Spleen (tissue), 11 donors: ENCODE data around the gene PNPLA3. TPM values are rescaled to one million over a fixed set of nuclear protein-coding genes. Genes with fewer than 3 reads are reported as not detected.

ENCODE experiments used
- DNase-seq: peaks from one replicate; pipeline ENCODE4 v3.0.0-alpha.2; 2020
- H3K27ac ChIP-seq, 8 donors: fragments of 200-600 bp; sonication (generic) in 7 of 8; 1 replicate in 4 of 8; 2 replicates in 4 of 8; pipeline versions ENCODE4 v1.5.0 to v1.8.0; 2016 to 2021; ENCODE audit warnings: inconsistent platforms in 4 of 8, mild to moderate bottlenecking in 4 of 8, moderate library complexity in 1 of 8
- H3K27me3 ChIP-seq, 7 donors: fragments of 200-600 bp; sonication (generic) in 6 of 7; replicated peaks in 1 of 7; 1 replicate in 4 of 7; 2 replicates in 3 of 7; pipeline versions ENCODE4 v1.5.0 to v1.8.0; 2016 to 2021; ENCODE audit warnings: inconsistent platforms in 3 of 7, mild to moderate bottlenecking in 1 of 7
- H3K36me3 ChIP-seq, 6 donors: fragments of 200-600 bp; sonication (generic) in 5 of 6; 1 replicate in 4 of 6; 2 replicates in 2 of 6; pipeline versions ENCODE4 v1.5.0 to v1.8.0; 2016 to 2021; ENCODE audit warnings: inconsistent platforms in 2 of 6
- H3K4me1 ChIP-seq, 6 donors: fragments of 200-600 bp; sonication (generic) in 5 of 6; 1 replicate in 3 of 6; 2 replicates in 3 of 6; pipeline versions ENCODE4 v1.5.0 to v1.8.0; 2016 to 2021; ENCODE audit warnings: inconsistent platforms in 3 of 6
- H3K4me3 ChIP-seq, 8 donors: fragments of 200-600 bp; sonication (generic) in 7 of 8; 1 replicate in 4 of 8; 2 replicates in 4 of 8; pipeline versions ENCODE4 v1.5.0 to v1.8.0; 2016 to 2021; ENCODE audit warnings: inconsistent platforms in 4 of 8, mild to moderate bottlenecking in 4 of 8, moderate library complexity in 2 of 8
- H3K9me3 ChIP-seq, 8 donors: fragments of 200-600 bp; sonication (generic) in 7 of 8; 1 replicate in 4 of 8; 2 replicates in 4 of 8; pipeline versions ENCODE4 v1.5.0 to v1.8.0; 2016 to 2021; ENCODE audit warnings: inconsistent platforms in 4 of 8
- POLR2A ChIP-seq, 3 donors: fragments of 450-650 bp; IDR thresholded peaks; one replicate each; pipeline ENCODE4 v1.5.1; 2017; ENCODE audit warnings: antibody characterized with exemption in 3 of 3, mild to moderate bottlenecking in 1 of 3
- POLR2AphosphoS5 ChIP-seq, 3 donors: sonication (generic); formaldehyde crosslinking; IDR thresholded peaks; one replicate each; pipeline ENCODE4 v1.5.1; 2017; ENCODE audit warnings: antibody characterized with exemption in 3 of 3
- WGBS, 5 donors: extraction: QIAGEN DNeasy Blood & Tissue Kit in 3 of 5; methylation state at CpG; one replicate each; pipeline versions ENCODE4 v1.1.5 to v1.1.7; 2013 to 2018; 5-methylcytosine and 5-hydroxymethylcytosine counted together
- intact Hi-C: fragments of 100-400 bp; cut with DNase I; formaldehyde crosslinking; loops from one replicate; pipeline ENCODE4 v1.15.0; 2023; ENCODE audit warnings: low total_unique reads
- polyA plus RNA-seq, 3 donors: library from polyadenylated mRNA; stranded (reverse); fragments of 200-250 nt; gene quantifications; one replicate each; pipeline ENCODE4 v1.2.1, GENCODE V29; 2013
- total RNA-seq, 7 donors: library from RNA; depleted of rRNA in 3 of 7; stranded (reverse); fragments of >200 nt in 3 of 7; fragmentation: NEBNext Ultra II Directional in 4 of 7; extraction: Animal tissue kit (Norgen Biotek cat#: 25700) in 4 of 7; gene quantifications; one replicate each; pipeline versions ENCODE4 v1.1.0 to v1.2.1, GENCODE V29; 2016 to 2021
- TF ChIP-seq, protein P1 (sequence below), 11 experiments: fragments of 200-600 bp in 7 of 11; fragments of 450-650 bp in 4 of 11; sonication (generic) in 4 of 11; IDR thresholded peaks in 8 of 11; conservative IDR thresholded peaks in 3 of 11; 1 replicate in 7 of 11; 2 replicates in 4 of 11; pipeline versions ENCODE4 v1.4.0 to v1.8.0; 2016 to 2021; ENCODE audit warnings: antibody characterized with exemption in 11 of 11, inconsistent platforms in 4 of 11, mild to moderate bottlenecking in 1 of 11
- donor health status: healthy with polysubstance abuse.
- donor health status: DM: no; HTN: no; CAD: no; lungs with moderate emphysema.
- donor health status: DM: no; HTN: no; CAD: no.
- donor health status: Bipolar disorder and iron deficiency.
- donor health status: healthy.
- donor health status: DM: no; HTN: no; CAD: no.
- donor health status: DM: yes; HTN: yes; CAD: no.

The PNPLA3 gene
- total and polyA plus RNA-seq, 10 donors = 0.21 to 2.7 (median 1.2) TPM; not detected in 2

GRCh38 chr22:43972931-43973462 is 49.4 kb downstream of the PNPLA3 start:
- Histone ChIP-seq H3K36me3 (peaks cover 14 to 100% (median 93%) of the 10 kb centered on the region in 6 donors), H3K4me1 (no peaks in the 10 kb centered on the region), H3K4me3 (no peak overlapping the region), H3K27ac (no peak overlapping the region), H3K9me3 (no peaks in the 10 kb centered on the region), H3K27me3 (no peaks in the 10 kb centered on the region)
- TF ChIP-seq, protein P1, sequence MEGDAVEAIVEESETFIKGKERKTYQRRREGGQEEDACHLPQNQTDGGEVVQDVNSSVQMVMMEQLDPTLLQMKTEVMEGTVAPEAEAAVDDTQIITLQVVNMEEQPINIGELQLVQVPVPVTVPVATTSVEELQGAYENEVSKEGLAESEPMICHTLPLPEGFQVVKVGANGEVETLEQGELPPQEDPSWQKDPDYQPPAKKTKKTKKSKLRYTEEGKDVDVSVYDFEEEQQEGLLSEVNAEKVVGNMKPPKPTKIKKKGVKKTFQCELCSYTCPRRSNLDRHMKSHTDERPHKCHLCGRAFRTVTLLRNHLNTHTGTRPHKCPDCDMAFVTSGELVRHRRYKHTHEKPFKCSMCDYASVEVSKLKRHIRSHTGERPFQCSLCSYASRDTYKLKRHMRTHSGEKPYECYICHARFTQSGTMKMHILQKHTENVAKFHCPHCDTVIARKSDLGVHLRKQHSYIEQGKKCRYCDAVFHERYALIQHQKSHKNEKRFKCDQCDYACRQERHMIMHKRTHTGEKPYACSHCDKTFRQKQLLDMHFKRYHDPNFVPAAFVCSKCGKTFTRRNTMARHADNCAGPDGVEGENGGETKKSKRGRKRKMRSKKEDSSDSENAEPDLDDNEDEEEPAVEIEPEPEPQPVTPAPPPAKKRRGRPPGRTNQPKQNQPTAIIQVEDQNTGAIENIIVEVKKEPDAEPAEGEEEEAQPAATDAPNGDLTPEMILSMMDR (IDR thresholded peaks at IDR 0.05 in 8 of 11, conservative IDR thresholded peaks at IDR 0.05 in 3 of 11) = no peak
- no peak for TF ChIP-seq POLR2AphosphoS5 (IDR thresholded peaks at IDR 0.05)
- TF ChIP-seq POLR2A (IDR thresholded peaks at IDR 0.05) = no peak
- intact Hi-C loops = no loop called here
- DNase-seq = no peak
- 92 to 97% (median 95%) methylated on average over 10 of the region's 10 CpGs for WGBS, 5 donors

DNA sequence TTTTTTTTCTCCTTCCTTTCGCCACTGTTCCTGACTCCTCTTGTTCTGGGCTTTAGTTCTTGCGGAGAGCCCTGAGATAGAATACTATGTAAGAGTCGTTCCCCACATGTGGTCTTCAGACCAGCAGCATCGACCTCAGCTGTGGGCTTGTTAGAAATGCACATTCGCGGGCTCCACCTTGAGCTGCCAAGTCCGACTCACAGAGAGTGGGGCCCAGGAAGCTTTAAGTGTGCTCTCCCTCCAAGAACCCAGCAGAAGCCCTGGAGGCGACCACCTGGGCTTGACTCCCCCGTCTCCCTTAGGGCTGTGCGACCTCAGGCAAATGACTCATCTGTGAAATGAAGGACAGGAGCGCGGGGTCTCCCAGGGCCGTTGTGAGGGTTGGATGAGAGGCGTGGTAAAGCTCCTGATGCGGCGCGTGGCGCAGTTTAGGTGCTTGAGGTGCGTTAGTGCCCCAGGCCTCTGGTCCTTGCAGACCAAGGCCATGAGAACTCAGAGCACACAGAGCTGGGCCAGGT is 50.5 kb downstream of the PNPLA3 start:
- no peaks in the 10 kb centered on the region for H3K4me1 ChIP-seq
- H3K9me3 ChIP-seq = no peaks in the 10 kb centered on the region
- no peak overlapping the region for H3K27ac ChIP-seq
- intact Hi-C loops = no loop called here
- peaks cover 14 to 100% (median 92%) of the 10 kb centered on the region in 6 donors for H3K36me3 ChIP-seq
- H3K27me3 ChIP-seq = no peaks in the 10 kb centered on the region
- WGBS, 5 donors = 90 to 96% (median 94%) methylated on average over 17 to 19 of the region's 19 CpGs
- peak; percentile 35 for DNase-seq
- H3K4me3 ChIP-seq = no peak overlapping the region
- TF ChIP-seq POLR2A (IDR thresholded peaks at IDR 0.05) = no peak
- TF ChIP-seq, protein P1 (IDR thresholded peaks at IDR 0.05 in 8 of 11, conservative IDR thresholded peaks at IDR 0.05 in 3 of 11) = no peak
- no peak for TF ChIP-seq POLR2AphosphoS5 (IDR thresholded peaks at IDR 0.05)

DNA sequence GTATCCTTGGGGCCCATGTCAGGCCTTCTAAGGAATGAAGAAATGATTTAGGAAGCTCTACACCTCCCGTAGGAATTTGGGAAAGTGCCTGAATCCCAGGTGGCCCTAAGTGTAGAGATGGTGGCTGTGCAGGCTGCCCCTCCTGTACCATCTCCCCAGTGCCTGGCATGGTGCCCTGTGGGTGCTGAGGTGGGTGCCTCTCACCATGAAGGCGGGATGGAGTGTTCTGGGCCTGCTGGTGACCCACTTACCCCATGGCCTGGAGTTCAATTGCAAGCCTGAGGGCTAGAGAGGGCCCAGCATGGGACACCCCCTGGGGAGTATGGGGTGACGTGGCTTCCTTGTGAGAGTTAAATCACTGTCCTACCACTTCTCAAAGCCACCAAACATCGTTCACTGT is 51.4 kb downstream of the PNPLA3 start:
- peak; percentile 40 for DNase-seq
- Histone ChIP-seq H3K4me1 (no peaks in the 10 kb centered on the region), H3K27ac (no peak overlapping the region), H3K36me3 (peaks cover 14 to 100% (median 93%) of the 10 kb centered on the region in 6 donors), H3K27me3 (no peaks in the 10 kb centered on the region), H3K9me3 (no peaks in the 10 kb centered on the region), H3K4me3 (no peak overlapping the region)
- TF ChIP-seq POLR2AphosphoS5 (IDR thresholded peaks at IDR 0.05) (no peak), POLR2A (IDR thresholded peaks at IDR 0.05) (no peak)
- TF ChIP-seq, protein P1 (IDR thresholded peaks at IDR 0.05 in 8 of 11, conservative IDR thresholded peaks at IDR 0.05 in 3 of 11) = no peak
- 60 to 91% (median 70%) methylated on average over 3 to 4 of the region's 4 CpGs for WGBS, 5 donors
- intact Hi-C loops = no loop called here

GRCh38 chr22:43976861-43977795 is 53.5 kb downstream of the PNPLA3 start:
- Histone ChIP-seq H3K27ac (no peak overlapping the region), H3K4me1 (no peaks in the 10 kb centered on the region), H3K4me3 (no peak overlapping the region), H3K36me3 (peaks cover 14 to 100% (median 95%) of the 10 kb centered on the region in 6 donors), H3K9me3 (no peaks in the 10 kb centered on the region), H3K27me3 (no peaks in the 10 kb centered on the region)
- DNase-seq = peak; percentile 42
- TF ChIP-seq POLR2AphosphoS5 (IDR thresholded peaks at IDR 0.05) = no peak
- TF ChIP-seq, protein P1 (IDR thresholded peaks at IDR 0.05 in 8 of 11, conservative IDR thresholded peaks at IDR 0.05 in 3 of 11) = no peak
- no peak for TF ChIP-seq POLR2A (IDR thresholded peaks at IDR 0.05)
- WGBS, 5 donors = 90 to 93% (median 90%) methylated on average over 19 of the region's 19 CpGs
- intact Hi-C loops = no loop called here
